SK-N-SH treated with all-trans-retinoic acid at 6 μM for 48 hours (cell line): ENCODE results near the gene ACTL6B.

ENCODE experiments used
- ATAC-seq: fragments of 200-7000 bp; cut with Tn5 transposase; 3 replicates; pipeline ENCODE4 v1.9.1; 2020; ENCODE audit warnings: mild to moderate bottlenecking, moderate library complexity
- CSDC2 ChIP-seq: fragments of 250-450 bp; sonication (Bioruptor Pico); IDR thresholded peaks from 2 replicates; pipeline ENCODE4 v1.5.0; 2020; ENCODE audit warnings: mild to moderate bottlenecking, moderate library complexity
- ESRRG ChIP-seq: fragments of 250-450 bp; sonication (Bioruptor Pico); IDR thresholded peaks from 2 replicates; pipeline ENCODE4 v1.6.1; 2021; ENCODE audit warnings: mild to moderate bottlenecking
- GLIS3 ChIP-seq: fragments of 250-450 bp; sonication (Bioruptor Pico); IDR thresholded peaks from 2 replicates; pipeline ENCODE4 v1.5.0; 2020; ENCODE audit warnings: mild to moderate bottlenecking, moderate library complexity
- ISL1 ChIP-seq: fragments of 250-450 bp; sonication (Bioruptor Pico); IDR thresholded peaks from 2 replicates; pipeline ENCODE4 v2.1.2; 2022; ENCODE audit warnings: mild to moderate bottlenecking, moderate library complexity
- OSR1 ChIP-seq: fragments of 250-450 bp; sonication (Bioruptor Pico); IDR thresholded peaks from 2 replicates; pipeline ENCODE4 v1.8.0; 2022; ENCODE audit warnings: moderate library complexity, mild to moderate bottlenecking, inconsistent platforms
- PPARA ChIP-seq: fragments of 250-450 bp; sonication (Bioruptor Pico); IDR thresholded peaks from 2 replicates; pipeline ENCODE4 v1.5.0; 2020; ENCODE audit warnings: mild to moderate bottlenecking, borderline replicate concordance
- RARB ChIP-seq: fragments of 250-450 bp; sonication (Bioruptor Pico); IDR thresholded peaks from 2 replicates; pipeline ENCODE4 v1.8.0; 2021; ENCODE audit warnings: mild to moderate bottlenecking, moderate library complexity
- SNAI2 ChIP-seq: fragments of 250-450 bp; sonication (Bioruptor Pico); IDR thresholded peaks from 2 replicates; pipeline ENCODE4 v1.5.0; 2020; ENCODE audit warnings: mild to moderate bottlenecking, moderate library complexity
- TCF4 ChIP-seq: fragments of 250-450 bp; sonication (Bioruptor Pico); IDR thresholded peaks from 2 replicates; pipeline ENCODE4 v1.8.0; 2021; ENCODE audit warnings: mild to moderate bottlenecking, moderate library complexity, borderline replicate concordance
- TOX ChIP-seq: fragments of 250-450 bp; sonication (Bioruptor Pico); IDR thresholded peaks from 2 replicates; pipeline ENCODE4 v1.8.0; 2021; ENCODE audit warnings: mild to moderate bottlenecking, moderate library complexity, borderline replicate concordance
- ZC3H10 ChIP-seq: fragments of 250-450 bp; sonication (Bioruptor Pico); IDR thresholded peaks from 2 replicates; pipeline ENCODE4 v1.5.1; 2021; ENCODE audit warnings: mild to moderate bottlenecking, moderate library complexity
- ZFP3 ChIP-seq: fragments of 250-450 bp; sonication (Bioruptor Pico); IDR thresholded peaks from 2 replicates; pipeline ENCODE4 v1.5.0; 2020; ENCODE audit warnings: mild to moderate bottlenecking, moderate library complexity
- ZFP30 ChIP-seq: fragments of 450-650 bp; formaldehyde crosslinking; IDR thresholded peaks from 2 replicates; pipeline ENCODE4 v1.5.0; 2022; ENCODE audit warnings: mild to moderate bottlenecking, moderate library complexity
- ZNF565 ChIP-seq: fragments of 450-650 bp; formaldehyde crosslinking; conservative IDR thresholded peaks from 2 replicates; pipeline ENCODE4 v1.5.0; 2020; ENCODE audit warnings: low read depth, mild to moderate bottlenecking, moderate library complexity
- ZNF70 ChIP-seq: fragments of 450-650 bp; formaldehyde crosslinking; IDR thresholded peaks from 2 replicates; pipeline ENCODE4 v1.5.0; 2020; ENCODE audit warnings: mild to moderate bottlenecking, moderate library complexity
- ZNF8 ChIP-seq: fragments of 450-650 bp; formaldehyde crosslinking; IDR thresholded peaks from 2 replicates; pipeline ENCODE4 v1.5.0; 2020; ENCODE audit warnings: mild to moderate bottlenecking, moderate library complexity
- TF ChIP-seq, protein P1 (sequence below): fragments of 250-450 bp; sonication (Bioruptor Pico); IDR thresholded peaks from 2 replicates; pipeline ENCODE4 v1.5.0; 2020; ENCODE audit warnings: mild to moderate bottlenecking, moderate library complexity
- TF ChIP-seq, protein P2 (sequence below): fragments of 250-450 bp; sonication (Bioruptor Pico); IDR thresholded peaks from 2 replicates; pipeline ENCODE4 v1.8.0; 2020; ENCODE audit warnings: mild to moderate bottlenecking, moderate library complexity, borderline replicate concordance
- TF ChIP-seq, protein P3 (sequence below): fragments of 250-450 bp; sonication (Bioruptor Pico); IDR thresholded peaks from 2 replicates; pipeline ENCODE4 v1.5.1; 2020; ENCODE audit warnings: low read depth, mild to moderate bottlenecking, moderate library complexity

Gene ACTL6B

DNA sequence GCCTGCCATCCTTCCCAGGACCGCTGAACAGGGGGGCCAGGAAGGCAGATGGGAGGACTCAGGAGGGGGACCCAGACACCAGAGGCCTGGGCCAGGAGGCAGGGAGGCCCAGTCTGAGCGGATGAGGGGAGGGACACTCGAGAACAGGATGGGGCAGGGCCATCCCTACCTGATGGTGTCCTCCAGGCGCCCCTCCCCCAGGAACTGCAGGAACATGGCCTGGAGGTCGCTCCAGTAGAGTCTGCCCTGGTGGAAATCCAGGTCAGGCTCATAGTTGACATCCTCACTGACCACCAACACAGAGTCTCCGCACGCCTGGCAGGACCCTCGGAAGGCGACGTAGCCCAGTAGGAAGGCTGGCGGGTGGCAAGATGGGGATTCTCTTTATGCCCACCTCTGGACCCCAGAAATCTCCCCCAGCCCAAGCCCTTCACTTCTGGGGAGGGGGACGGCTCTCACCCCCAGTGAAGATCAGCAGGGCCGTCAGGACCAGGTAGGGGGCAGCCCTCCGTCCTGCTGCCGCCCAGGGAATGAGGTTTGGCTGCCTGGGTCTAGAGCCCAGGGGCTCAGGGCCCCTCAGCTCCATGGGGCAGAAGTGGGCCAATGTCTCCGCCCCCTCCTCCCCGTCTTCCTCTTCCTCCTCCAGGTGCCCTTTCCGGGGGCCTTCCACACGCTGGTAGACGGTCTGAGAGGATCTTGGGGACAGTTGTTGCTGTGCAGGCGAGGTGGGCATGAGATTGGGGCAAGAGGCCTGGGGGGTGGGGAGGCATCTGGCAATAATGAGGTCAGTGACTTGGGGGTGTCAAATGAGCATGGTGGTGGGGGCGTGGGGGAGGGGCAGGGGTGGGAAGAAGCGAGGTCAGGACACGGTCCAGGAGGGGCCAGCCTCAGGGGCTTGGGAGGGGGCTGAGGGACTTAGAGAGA lies 15.5 kb downstream of the ACTL6B start:
- TF ChIP-seq ISL1, result no peak
- TF ChIP-seq RARB (CRISPR knock-in tag), result no peak
- TF ChIP-seq ZFP3 (CRISPR knock-in tag), result no peak
- TF ChIP-seq, protein P1, sequence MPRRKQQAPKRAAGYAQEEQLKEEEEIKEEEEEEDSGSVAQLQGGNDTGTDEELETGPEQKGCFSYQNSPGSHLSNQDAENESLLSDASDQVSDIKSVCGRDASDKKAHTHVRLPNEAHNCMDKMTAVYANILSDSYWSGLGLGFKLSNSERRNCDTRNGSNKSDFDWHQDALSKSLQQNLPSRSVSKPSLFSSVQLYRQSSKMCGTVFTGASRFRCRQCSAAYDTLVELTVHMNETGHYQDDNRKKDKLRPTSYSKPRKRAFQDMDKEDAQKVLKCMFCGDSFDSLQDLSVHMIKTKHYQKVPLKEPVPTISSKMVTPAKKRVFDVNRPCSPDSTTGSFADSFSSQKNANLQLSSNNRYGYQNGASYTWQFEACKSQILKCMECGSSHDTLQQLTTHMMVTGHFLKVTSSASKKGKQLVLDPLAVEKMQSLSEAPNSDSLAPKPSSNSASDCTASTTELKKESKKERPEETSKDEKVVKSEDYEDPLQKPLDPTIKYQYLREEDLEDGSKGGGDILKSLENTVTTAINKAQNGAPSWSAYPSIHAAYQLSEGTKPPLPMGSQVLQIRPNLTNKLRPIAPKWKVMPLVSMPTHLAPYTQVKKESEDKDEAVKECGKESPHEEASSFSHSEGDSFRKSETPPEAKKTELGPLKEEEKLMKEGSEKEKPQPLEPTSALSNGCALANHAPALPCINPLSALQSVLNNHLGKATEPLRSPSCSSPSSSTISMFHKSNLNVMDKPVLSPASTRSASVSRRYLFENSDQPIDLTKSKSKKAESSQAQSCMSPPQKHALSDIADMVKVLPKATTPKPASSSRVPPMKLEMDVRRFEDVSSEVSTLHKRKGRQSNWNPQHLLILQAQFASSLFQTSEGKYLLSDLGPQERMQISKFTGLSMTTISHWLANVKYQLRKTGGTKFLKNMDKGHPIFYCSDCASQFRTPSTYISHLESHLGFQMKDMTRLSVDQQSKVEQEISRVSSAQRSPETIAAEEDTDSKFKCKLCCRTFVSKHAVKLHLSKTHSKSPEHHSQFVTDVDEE (CRISPR knock-in tag), result no peak
- TF ChIP-seq, protein P2, sequence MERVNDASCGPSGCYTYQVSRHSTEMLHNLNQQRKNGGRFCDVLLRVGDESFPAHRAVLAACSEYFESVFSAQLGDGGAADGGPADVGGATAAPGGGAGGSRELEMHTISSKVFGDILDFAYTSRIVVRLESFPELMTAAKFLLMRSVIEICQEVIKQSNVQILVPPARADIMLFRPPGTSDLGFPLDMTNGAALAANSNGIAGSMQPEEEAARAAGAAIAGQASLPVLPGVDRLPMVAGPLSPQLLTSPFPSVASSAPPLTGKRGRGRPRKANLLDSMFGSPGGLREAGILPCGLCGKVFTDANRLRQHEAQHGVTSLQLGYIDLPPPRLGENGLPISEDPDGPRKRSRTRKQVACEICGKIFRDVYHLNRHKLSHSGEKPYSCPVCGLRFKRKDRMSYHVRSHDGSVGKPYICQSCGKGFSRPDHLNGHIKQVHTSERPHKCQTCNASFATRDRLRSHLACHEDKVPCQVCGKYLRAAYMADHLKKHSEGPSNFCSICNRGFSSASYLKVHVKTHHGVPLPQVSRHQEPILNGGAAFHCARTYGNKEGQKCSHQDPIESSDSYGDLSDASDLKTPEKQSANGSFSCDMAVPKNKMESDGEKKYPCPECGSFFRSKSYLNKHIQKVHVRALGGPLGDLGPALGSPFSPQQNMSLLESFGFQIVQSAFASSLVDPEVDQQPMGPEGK, result no peak
- no peak for TF ChIP-seq ZC3H10 (CRISPR knock-in tag)
- TF ChIP-seq ZNF8 (CRISPR knock-in tag), result no peak
- TF ChIP-seq SNAI2 (CRISPR knock-in tag), result no peak
- no peak for TF ChIP-seq GLIS3 (CRISPR knock-in tag)
- no peak for TF ChIP-seq ZNF70 (CRISPR knock-in tag)
- TF ChIP-seq, protein P3, sequence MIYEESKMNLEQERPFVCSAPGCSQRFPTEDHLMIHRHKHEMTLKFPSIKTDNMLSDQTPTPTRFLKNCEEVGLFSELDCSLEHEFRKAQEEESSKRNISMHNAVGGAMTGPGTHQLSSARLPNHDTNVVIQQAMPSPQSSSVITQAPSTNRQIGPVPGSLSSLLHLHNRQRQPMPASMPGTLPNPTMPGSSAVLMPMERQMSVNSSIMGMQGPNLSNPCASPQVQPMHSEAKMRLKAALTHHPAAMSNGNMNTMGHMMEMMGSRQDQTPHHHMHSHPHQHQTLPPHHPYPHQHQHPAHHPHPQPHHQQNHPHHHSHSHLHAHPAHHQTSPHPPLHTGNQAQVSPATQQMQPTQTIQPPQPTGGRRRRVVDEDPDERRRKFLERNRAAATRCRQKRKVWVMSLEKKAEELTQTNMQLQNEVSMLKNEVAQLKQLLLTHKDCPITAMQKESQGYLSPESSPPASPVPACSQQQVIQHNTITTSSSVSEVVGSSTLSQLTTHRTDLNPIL (CRISPR knock-in tag), result no peak
- TF ChIP-seq ZNF565 (CRISPR knock-in tag), result no peak
- no peak for TF ChIP-seq TCF4 (CRISPR knock-in tag)
- no peak for TF ChIP-seq PPARA
- no peak for TF ChIP-seq TOX (CRISPR knock-in tag)
- TF ChIP-seq OSR1 (CRISPR knock-in tag), result no peak
- ATAC-seq, result no peak

DNA sequence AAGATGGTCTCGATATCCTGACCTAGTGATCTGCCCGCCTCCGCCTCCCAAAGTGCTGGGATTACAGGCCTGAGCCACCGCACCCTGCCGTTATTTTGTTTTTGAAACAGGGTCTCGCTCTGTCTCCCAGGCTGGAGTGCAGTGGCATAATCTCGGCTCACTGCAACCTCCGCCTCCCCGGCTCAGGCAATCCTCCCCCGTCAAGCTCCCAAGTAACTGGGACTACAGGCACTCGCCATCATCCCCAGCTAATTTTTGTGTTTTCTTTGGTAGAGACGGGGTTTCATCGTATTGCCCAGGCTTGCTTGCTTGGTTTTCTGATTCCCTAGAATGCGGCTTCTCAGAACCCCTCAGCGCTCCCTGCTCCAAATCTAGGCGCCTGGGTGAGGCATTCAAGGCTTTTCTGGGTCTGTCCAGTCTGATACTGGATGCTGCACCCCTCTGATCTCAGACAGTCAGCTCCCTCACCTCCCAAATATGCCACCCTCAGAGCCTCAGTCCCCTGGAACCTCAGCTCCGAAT lies 16.2 kb downstream of the ACTL6B start:
- no peak for TF ChIP-seq ZFP3 (CRISPR knock-in tag)
- TF ChIP-seq ZNF565 (CRISPR knock-in tag), result no peak
- TF ChIP-seq, protein P2, result no peak
- TF ChIP-seq ESRRG (CRISPR knock-in tag), result no peak
- no peak for TF ChIP-seq RARB (CRISPR knock-in tag)
- no peak for TF ChIP-seq TOX (CRISPR knock-in tag)
- no peak for TF ChIP-seq TCF4 (CRISPR knock-in tag)
- no peak for TF ChIP-seq PPARA
- no peak for TF ChIP-seq ZFP30
- TF ChIP-seq, protein P1 (CRISPR knock-in tag), result no peak
- no peak for TF ChIP-seq ZNF70 (CRISPR knock-in tag)
- TF ChIP-seq ISL1, result no peak
- no peak for TF ChIP-seq CSDC2 (CRISPR knock-in tag)
- TF ChIP-seq, protein P3 (CRISPR knock-in tag), result no peak
- TF ChIP-seq GLIS3 (CRISPR knock-in tag), result no peak
- TF ChIP-seq, all 23 proteins: peak for 0
- ATAC-seq, result no peak
